Esophagus muscularis mucosa (tissue), 4 donors: Measurements from ENCODE around the gene CSH1.

Experiments
- CTCF ChIP-seq, 3 experiments: fragments of 200-600 bp in 2 of 3; fragments of 450-650 bp in 1 of 3; sonication (generic) in 2 of 3; IDR thresholded peaks; one replicate each; pipeline ENCODE4 v1.5.1; 2017 to 2019; ENCODE audit warnings: antibody characterized with exemption in 3 of 3, mild to moderate bottlenecking in 2 of 3, moderate library complexity in 1 of 3
- EP300 ChIP-seq: sonication (generic); formaldehyde crosslinking; IDR thresholded peaks from one replicate; pipeline ENCODE4 v1.6.1; 2017; ENCODE audit warnings: antibody characterized with exemption
- POLR2A ChIP-seq: fragments of 450-650 bp; IDR thresholded peaks from one replicate; pipeline ENCODE4 v1.6.1; 2017; ENCODE audit warnings: antibody characterized with exemption, moderate library complexity, mild to moderate bottlenecking, low read depth

GRCh38 chr17:63914471-63914870 is 18.1 kb upstream of the CSH1 start:
- TF ChIP-seq POLR2A = no peak
- TF ChIP-seq EP300 = no peak
- no peak for TF ChIP-seq CTCF (IDR thresholded peaks at IDR 0.05)
